ENCODE data around the gene SPPL2A.

DNA sequence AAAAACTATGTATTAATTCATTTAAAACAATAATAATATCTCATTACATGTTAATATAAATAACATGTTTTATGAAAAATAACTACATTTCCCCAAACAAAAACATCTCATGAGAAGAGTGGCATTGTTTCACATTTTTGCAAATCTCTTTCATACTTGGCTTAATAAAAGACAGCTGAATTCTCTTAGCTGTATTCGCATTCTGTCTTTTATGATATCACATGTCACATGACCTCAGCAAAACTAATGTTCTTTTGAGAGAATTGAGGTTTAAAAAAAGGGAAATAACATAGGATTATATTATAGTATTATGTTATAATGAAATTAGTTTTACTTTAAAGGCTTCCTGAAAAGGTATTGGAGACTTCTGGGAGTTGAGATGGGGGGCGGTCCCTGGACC is 48.4 kb upstream of the SPPL2A start:
- TF ChIP-seq, protein P1, sequence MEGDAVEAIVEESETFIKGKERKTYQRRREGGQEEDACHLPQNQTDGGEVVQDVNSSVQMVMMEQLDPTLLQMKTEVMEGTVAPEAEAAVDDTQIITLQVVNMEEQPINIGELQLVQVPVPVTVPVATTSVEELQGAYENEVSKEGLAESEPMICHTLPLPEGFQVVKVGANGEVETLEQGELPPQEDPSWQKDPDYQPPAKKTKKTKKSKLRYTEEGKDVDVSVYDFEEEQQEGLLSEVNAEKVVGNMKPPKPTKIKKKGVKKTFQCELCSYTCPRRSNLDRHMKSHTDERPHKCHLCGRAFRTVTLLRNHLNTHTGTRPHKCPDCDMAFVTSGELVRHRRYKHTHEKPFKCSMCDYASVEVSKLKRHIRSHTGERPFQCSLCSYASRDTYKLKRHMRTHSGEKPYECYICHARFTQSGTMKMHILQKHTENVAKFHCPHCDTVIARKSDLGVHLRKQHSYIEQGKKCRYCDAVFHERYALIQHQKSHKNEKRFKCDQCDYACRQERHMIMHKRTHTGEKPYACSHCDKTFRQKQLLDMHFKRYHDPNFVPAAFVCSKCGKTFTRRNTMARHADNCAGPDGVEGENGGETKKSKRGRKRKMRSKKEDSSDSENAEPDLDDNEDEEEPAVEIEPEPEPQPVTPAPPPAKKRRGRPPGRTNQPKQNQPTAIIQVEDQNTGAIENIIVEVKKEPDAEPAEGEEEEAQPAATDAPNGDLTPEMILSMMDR (IDR thresholded peaks at IDR 0.05): no peak
- TF ChIP-seq SP1 (CRISPR knock-in tag; conservative IDR thresholded peaks at IDR 0.05) (no peak), JUN (CRISPR knock-in tag; IDR thresholded peaks at IDR 0.05) (no peak)

Data from WTC11 (cell line).